ENCODE data around the gene CTNNBL1. TPM values are rescaled to one million over a fixed set of nuclear protein-coding genes. Genes with fewer than 3 reads are reported as not detected.

The CTNNBL1 gene
- total RNA-seq, 2 donors from 2014 or later: 68.6 to 68.7 TPM

GRCh38 chr20:37913567-37914366, 219.9 kb downstream of the CTNNBL1 start:
- Mint-ChIP-seq H3K4me3 (no peak overlapping the region), H3K9me3 (no peaks in the 10 kb centered on the region)

GRCh38 chr20:37914367-37914671, 220.5 kb downstream of the CTNNBL1 start:
- Mint-ChIP-seq H3K4me1 (peaks cover 34% of the 10 kb centered on the region), H3K9me3 (no peaks in the 10 kb centered on the region), H3K4me3 (peak overlapping the region; percentile 53), H3K27me3 (ENCODE audit: insufficient read depth) (peaks cover 34% of the 10 kb centered on the region), H3K36me3 (ENCODE audit: low read depth) (no peaks in the 10 kb centered on the region), H3K27ac (peak overlapping the region; percentile 86)
- no peak overlapping the region for H3K9ac ChIP-seq (ENCODE audit: extremely low read depth, low read length, poor library complexity, severe bottlenecking)
- TF ChIP-seq CTCF (conservative IDR thresholded peaks at IDR 0.05): no peak
- H3K36me3 ChIP-seq (ENCODE audit: control insufficient read depth, insufficient read depth, low read length): no peaks in the 10 kb centered on the region
- no peaks in the 10 kb centered on the region for H3K9me3 ChIP-seq (ENCODE audit: control insufficient read depth, low read length)
- H3K4me1 ChIP-seq (ENCODE audit: control insufficient read depth, insufficient read depth, low read length): peaks cover 5% of the 10 kb centered on the region
- WGBS, 2 experiments (ENCODE audit: insufficient coverage in 1 of 2, insufficient read length in 1 of 2): 79 to 87% methylated on average over 3 to 5 of the region's 5 CpGs
- H3K4me3 ChIP-seq (ENCODE audit: low read length): no peak overlapping the region
- H3K27ac ChIP-seq (ENCODE audit: low read depth, low read length): peak overlapping the region; percentile 72
- DNase-seq: no peak
- H3K27me3 ChIP-seq (ENCODE audit: control insufficient read depth, insufficient read depth, low read length, poor library complexity, severe bottlenecking): peaks cover 17% of the 10 kb centered on the region

More at GRCh38 chr20:37913567-37914366, 219.9 kb downstream of the CTNNBL1 start:
- no peak overlapping the region for H3K4me3 ChIP-seq (ENCODE audit: low read length)
- H3K9ac ChIP-seq (ENCODE audit: extremely low read depth, low read length, poor library complexity, severe bottlenecking): no peak overlapping the region
- H3K9me3 ChIP-seq (ENCODE audit: control insufficient read depth, low read length): no peaks in the 10 kb centered on the region
- Mint-ChIP-seq H3K4me1 (peaks cover 34% of the 10 kb centered on the region), H3K27ac (no peak overlapping the region), H3K36me3 (ENCODE audit: low read depth) (no peaks in the 10 kb centered on the region), H3K27me3 (ENCODE audit: insufficient read depth) (peaks cover 38% of the 10 kb centered on the region)
- TF ChIP-seq CTCF (conservative IDR thresholded peaks at IDR 0.05): no peak
- peak overlapping the region; percentile 32 for H3K27ac ChIP-seq (ENCODE audit: low read depth, low read length)
- DNase-seq: peak; percentile 64
- peaks cover 17% of the 10 kb centered on the region for H3K27me3 ChIP-seq (ENCODE audit: control insufficient read depth, insufficient read depth, low read length, poor library complexity, severe bottlenecking)
- H3K36me3 ChIP-seq (ENCODE audit: control insufficient read depth, insufficient read depth, low read length): no peaks in the 10 kb centered on the region
- WGBS, 2 experiments (ENCODE audit: insufficient coverage in 1 of 2, insufficient read length in 1 of 2): 87 to 89% methylated on average over 9 to 19 of the region's 19 CpGs
- peaks cover 5% of the 10 kb centered on the region for H3K4me1 ChIP-seq (ENCODE audit: control insufficient read depth, insufficient read depth, low read length)

- H3K36me3 Mint-ChIP-seq (ENCODE audit: low read depth): no peaks in the 10 kb centered on the region
- Histone ChIP-seq H3K27me3 (ENCODE audit: control insufficient read depth, insufficient read depth, low read length, poor library complexity, severe bottlenecking) (peaks cover 17% of the 10 kb centered on the region), H3K4me3 (ENCODE audit: low read length) (no peak overlapping the region), H3K9me3 (ENCODE audit: control insufficient read depth, low read length) (no peaks in the 10 kb centered on the region), H3K9ac (ENCODE audit: extremely low read depth, low read length, poor library complexity, severe bottlenecking) (peak overlapping the region; percentile 8), H3K36me3 (ENCODE audit: control insufficient read depth, insufficient read depth, low read length) (no peaks in the 10 kb centered on the region), H3K27ac (ENCODE audit: low read depth, low read length) (peak overlapping the region; percentile 72), H3K4me1 (ENCODE audit: control insufficient read depth, insufficient read depth, low read length) (peaks cover 5% of the 10 kb centered on the region)
- no peaks in the 10 kb centered on the region for H3K9me3 Mint-ChIP-seq
- peak overlapping the region; percentile 86 for H3K27ac Mint-ChIP-seq
- H3K27me3 Mint-ChIP-seq (ENCODE audit: insufficient read depth): peaks cover 32% of the 10 kb centered on the region
- peak; percentile 30 for TF ChIP-seq CTCF (conservative IDR thresholded peaks at IDR 0.05)
- peak overlapping the region; percentile 53 for H3K4me3 Mint-ChIP-seq
- DNase-seq: peak; percentile 92
- peaks cover 34% of the 10 kb centered on the region for H3K4me1 Mint-ChIP-seq
- 22 to 23% methylated on average over 19 to 34 of the region's 34 CpGs for WGBS, 2 experiments (ENCODE audit: insufficient coverage in 1 of 2, insufficient read length in 1 of 2)
Measured at GRCh38 chr20:37914672-37915433, 221.0 kb downstream of the CTNNBL1 start.

All from endodermal cell (in vitro differentiated cells).